Stimulated activated CD8-positive, alpha-beta memory T cell treated with anti-CD3 and anti-CD28 coated beads, Interleukin-2, amount 100 ng/mL, for 1 hour (primary cell): ENCODE data around the gene ZDHHC11B.
"Not testable (repeated sequence)": the region's sequence is repeated elsewhere in the genome, so short reads cannot be mapped to it uniquely, and the experiment has no call there.

ENCODE experiments used
- DNase-seq, 2 donors: peaks; one replicate each; pipeline ENCODE4 v3.0.0-alpha.2; 2020; ENCODE audit warnings: low read depth in 2 of 2

ZDHHC11B gene

DNA sequence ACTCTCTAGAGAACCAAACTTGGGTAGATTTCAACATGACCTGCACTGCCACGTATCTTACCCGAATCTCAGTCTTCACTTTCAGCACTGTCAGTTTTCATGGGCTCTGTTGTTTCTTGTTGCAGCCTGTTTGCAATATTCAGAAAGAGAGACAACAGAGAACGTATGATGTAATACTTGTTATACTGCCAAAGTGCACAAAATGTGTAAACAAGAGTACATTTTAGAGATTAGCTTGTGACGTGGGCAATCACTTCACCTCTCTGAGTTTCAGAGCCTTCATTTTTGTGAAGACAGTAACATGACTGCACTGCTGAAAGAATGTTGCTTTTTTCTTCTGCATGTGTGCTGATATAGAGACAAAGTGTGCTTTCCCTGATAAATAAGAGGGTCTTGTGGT is 67.8 kb downstream of the ZDHHC11B start:
- DNase-seq: not testable (repeated sequence)

DNA sequence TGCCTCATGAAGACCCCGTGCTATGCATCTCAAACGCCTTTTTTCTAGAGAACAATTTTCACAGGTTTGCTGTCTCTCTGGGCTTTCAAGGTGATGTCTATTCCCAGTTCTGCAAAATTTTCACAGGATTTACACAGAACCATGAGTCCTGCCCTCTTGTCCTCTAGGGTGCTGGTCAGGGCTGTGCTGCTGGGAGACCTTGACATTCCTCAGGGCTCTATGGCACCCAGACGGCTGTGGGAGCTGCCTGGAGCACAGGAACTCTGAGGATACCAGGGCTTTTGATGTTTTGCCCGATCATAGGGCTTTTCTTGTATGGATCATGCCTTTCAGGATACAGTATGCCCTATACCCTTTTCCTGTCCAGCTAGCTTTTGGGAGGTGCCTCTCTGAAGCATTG is 68.9 kb downstream of the ZDHHC11B start:
- not testable (repeated sequence) for DNase-seq

DNA sequence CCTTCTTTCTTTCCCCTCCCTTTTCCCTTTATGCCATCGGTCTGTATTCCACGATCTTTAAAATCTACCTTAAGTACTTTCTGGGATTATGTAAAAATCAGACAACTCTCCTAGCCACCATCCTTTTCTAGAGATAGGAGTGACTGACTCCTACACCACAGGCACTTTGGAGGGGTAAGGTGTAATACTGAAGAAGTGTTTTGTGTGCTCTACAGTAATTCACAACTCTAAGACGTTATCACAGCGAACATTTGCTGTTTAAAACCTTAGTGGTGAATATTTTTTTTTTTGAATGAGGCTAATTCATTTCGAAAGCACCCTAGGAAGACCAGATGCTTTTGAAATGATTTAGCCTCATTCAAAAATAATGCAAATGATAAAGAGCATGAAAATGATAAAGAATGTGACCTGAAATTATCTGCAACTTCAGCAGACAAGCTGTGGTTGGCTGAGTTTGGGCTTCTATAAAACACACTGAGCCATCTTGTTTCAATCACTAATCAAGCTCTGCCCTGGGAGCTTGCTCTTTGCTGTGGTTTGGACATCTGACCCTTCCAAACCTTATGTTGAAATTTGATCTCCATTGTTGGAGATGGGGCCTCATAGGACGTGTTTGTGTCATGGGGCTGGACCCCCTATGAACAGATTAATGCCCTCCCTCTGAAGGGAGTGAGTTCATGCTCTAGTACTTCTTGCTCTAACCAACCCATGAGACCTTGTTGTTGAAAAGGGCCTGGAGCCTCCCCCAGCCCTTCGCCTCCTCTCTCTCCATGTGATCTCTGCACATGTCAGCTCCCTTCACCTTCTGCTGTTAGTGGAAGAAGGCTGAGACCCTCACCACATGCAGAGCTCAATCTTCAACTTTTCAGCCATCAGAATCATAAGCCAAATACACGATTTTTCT is 70.1 kb downstream of the ZDHHC11B start:
- DNase-seq: not testable (repeated sequence)

DNA sequence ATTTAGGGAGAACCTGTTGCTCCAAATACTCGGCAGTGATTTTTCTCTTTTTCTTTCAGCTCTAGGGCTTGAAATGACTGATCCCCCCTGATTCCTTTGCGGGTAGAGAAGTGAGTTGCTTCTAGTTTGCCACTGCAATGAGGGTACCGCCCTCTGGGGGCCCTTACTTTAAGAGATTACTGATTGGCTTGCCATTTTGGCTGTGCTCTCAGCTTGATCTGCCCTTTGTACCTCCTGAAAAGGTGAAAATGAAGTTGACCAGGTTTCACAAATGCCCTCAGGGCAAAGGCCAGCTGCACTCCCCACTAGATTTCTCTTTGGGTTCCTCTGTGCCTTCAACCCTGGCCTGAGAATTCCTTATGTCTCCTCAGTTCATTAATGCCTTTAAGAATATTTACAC is 70.8 kb downstream of the ZDHHC11B start:
- not testable (repeated sequence) for DNase-seq

DNA sequence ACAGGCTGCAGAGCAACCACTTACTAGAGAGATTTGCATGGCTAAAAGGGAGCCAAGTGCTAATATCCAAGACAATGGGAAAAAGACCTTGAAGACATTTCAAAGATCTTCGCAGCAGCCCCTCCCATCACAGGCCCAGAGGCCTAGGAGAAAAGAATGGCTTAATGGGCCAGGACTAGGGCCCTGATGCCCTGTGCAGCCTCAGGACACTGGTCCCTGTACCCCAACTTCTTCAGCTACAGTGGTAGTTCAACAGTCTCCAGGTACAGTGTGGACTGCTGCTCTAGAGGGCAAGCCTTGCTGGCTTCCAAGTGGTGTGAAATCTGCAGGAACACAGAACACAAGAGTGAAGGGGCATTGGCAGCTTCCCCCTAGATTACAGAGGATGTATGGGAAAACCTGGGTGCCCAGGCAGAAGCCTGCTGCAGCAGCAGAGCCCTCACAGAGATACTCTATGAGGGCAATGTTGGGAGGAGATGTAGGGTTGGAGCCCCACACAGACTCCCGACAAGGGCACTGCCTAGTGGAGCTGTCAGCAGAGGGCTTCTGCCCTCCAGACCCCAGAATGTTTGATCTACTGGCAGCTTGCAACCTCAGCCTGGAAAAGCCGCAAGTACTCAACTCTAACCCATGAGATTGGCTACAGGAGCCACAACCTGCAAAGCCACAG is 75.5 kb downstream of the ZDHHC11B start:
- not testable (repeated sequence) for DNase-seq

DNA sequence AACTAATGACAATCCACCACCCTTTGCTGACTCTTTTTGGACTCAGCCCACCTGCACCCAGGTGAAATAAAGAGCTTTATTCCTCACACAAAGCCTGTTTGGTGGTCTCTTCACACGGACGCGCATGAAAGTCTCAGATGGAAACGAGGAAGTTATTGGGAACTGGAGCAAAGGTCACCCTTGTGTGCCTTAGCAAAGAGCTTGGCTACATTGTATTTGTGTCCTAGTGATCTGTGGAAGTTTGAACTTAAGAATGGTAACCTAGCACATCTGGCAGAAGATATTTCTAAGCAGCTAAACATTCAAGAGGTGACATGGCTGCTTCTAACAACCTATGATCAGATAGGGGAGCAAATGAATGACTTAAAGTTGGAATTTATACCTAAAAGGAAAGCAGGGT is 76.2 kb downstream of the ZDHHC11B start:
- DNase-seq: not testable (repeated sequence)

DNA sequence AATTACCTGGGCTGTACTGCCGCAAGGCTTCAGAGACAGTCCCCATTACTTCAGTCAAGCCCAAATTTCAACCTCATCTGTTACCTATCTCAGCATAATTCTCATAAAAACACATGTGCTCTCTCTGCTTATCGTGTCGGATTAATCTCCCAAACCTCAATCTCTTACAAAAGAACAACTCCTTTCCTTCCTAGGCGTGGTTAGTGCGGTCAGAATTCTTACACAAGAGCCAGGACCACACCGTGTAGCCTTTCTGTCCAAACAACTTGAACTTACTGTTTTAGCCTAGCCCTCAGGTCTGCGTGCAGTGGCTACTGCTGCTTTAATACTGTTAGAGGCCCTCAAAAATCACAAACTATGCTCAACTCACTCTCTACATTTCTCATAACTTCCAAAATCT is 78.4 kb downstream of the ZDHHC11B start:
- not testable (repeated sequence) for DNase-seq

DNA sequence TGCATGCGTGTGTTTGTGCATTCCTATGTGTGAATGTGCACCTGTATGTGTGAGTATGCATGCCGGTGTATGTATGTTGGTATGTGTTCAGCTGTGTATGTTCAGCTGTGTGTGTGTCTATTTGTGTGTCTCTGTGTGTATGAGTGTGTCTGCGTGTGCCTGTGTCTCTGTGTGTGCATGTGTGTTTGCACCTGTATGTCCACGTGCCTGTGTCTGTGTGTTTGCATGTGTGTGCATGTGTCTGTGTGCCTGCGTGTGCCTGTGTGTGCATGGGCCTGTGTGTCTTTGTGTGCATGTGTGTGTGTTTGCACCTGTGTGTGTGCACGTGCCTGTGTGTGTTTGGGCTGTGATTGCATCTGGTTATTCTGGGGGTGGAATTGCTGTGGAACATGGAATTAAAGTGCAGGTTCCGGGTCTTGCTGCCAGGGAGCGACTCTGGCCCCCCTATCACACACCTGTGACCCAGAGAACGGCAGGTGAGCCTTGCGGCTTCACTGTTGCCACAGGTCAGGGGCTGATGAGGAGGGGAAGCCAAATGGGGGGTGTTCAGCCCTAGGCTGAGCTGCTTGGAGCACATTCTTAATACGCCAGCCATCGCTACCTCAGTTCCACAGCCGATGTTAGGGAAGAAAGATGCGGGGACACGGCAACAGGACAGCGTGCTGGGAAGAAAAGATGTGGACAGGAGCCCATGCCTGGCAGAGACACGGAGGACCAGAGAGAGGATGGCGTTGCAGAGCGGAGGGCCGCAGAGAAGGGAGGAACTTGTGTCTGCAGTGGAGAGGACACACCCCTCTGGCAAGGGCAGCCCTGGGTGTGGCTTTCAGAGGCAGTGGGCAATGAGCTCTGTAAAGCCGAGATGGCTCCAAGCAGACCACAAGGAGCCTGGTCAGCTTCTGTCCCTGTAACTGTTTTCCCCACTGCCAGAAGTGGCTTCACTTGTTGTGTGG is 87.5 kb downstream of the ZDHHC11B start:
- not testable (repeated sequence) for DNase-seq

DNA sequence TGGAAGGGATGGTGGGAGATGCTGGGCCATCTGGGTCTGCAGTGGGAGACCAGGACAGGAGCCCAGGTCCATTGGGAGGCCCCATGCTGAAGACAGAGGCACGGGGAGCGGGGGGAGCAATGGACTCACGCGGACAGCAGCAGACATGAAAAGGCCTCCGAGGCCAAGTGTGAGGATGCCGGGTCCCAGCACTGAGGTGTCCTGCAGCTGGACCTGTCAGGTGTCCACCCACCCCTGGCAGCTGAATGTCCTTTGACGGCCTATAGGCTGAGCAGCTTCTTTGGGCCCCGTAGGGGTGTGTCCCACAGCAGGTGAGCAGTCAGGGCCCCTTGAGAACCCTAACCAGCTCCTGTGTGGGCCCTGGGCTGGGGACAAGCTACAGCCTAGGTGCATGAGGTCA is 88.3 kb downstream of the ZDHHC11B start:
- DNase-seq: not testable (repeated sequence)

DNA sequence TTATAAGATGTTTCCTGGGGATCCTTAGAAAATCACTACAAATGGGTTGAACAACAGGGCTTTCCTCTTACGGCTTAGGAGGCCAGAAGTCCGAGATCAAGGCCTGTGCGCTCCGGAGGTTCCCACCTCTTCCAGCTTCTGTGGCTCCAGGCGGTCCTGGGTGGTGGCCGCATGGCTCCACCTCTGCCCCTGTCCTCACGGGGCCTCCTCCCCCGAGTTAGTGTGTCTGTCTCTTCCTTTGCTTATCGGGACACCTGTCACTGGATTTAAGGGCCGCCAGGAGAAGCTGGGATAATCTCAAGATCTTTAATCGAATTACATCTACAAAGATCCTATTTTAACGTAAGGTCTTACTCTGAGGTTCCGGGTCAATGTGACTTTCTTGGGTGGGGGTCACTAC is 89.1 kb downstream of the ZDHHC11B start:
- not testable (repeated sequence) for DNase-seq

DNA sequence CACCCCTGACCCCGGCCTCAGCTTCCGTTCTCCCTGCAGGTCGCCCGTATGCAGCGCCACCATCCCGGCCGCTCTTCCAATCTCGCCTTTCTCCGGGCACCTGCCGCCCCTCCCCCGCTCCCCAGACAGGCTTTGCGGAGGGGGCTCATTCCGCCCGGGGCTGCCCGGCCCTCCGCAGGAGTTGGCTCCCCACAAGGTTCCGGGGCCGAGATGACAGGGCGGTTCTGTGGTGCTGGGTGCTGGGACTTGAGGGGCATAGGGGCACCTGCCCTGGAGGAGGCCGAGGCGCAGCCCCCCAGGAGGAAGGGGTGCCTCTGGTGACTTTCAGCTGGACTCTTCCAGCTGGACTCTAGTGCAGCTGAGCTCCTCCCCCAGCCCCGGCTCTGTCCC is 90.5 kb downstream of the ZDHHC11B start:
- not testable (repeated sequence) for DNase-seq

DNA sequence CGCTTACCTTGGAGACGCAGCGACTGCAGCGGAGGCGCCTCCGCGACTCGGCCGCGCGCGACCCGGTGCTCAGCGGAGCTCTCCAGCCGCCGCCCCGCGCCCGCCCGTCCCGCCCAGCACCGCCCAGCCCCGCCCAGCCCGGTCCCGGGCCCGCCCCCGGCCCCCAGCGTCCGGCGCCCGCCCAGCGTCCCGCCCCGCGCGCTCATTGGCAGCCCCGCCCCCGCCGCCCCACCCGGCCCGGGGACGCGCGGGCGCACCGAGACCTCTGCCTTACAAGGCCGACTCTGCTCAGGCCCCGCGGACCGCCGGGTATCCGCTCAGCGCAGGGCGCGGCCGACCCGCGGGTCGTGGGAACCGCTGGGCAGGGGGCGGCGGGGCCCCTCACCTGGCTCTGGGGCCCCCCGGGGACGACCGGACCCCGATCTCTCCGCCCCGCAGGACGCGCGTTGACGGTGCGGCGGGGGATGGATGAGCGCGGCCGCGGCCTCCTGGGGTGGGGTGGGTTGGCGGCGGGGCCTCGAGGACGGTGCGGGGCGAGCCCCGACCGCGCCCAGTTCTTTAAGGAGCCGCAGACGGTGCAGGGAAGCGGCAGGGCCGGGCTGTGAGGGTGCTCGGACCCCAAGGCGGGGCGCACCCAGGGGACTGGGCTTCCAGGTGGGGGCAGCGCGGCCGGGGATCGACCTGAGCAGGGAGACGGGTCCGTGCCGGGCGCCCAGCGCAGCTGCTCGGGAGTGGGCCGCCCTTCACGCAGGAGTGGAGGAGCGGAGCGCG is 91.1 kb downstream of the ZDHHC11B start, which contains the start of gene TPPP:
Gene TPPP (minus strand): TSS at position 82 of the 771 bp plus-strand sequence. CDS start 15,292 bp downstream, outside the sequence.
- peak; percentile 58 to 69 for DNase-seq

DNA sequence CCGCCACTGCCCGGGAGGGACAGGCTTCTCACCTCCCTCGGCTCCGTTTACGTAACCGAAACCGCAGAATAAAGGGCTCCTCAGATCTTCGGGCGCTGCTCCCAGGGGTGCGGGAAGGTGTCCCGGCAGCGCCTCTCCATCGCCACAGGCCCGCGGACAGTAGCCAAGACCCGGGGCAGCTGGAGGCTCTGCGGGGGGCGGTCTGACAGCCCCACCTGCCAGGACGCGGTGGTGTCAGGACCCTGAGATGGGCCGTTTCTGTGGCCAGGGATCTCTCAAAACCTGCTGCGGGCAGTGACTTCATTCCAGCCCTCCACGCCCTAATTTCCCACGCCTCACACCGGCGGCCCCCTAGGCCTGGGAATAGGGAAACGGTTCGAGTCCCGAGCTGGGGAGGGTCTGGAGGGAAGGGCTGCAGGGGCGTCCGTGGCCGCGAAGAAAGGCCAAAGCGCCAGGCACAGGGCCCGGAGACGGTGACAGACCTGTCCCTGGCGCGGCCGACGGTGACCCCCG is 91.9 kb downstream of the ZDHHC11B start:
- DNase-seq: not testable (repeated sequence)

DNA sequence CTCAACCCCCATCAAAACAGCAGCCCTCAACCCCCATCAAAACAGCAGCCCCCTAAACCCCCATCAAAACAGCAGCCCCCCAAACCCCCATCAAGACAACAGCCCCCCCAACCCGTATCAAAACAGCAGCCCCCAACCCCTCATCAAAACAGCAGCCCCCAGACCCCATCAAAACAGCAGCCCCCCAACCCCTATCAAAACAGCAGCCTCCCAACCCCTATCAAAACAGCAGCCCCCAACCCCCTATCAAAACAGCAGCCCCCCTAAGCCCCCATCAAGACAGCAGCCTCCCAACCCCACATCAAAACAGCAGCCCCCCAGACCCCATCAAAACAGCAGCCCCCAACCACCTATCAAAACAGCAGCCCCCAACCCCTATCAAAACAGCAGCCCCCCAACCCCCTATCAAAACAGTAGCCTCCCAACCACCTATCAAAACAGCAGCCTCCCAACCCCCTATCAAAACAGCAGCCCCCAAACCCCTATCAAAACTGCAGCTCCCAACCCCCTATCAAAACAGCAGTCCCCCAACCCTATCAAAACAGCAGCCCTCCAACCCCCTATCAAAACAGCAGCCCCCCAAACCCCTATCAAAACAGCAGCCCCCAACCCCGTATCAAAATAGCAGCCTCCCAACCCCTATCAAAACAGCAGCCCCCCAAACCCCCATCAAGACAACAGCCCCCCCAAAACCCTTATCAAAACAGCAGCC is 92.6 kb downstream of the ZDHHC11B start:
- DNase-seq: no peak

DNA sequence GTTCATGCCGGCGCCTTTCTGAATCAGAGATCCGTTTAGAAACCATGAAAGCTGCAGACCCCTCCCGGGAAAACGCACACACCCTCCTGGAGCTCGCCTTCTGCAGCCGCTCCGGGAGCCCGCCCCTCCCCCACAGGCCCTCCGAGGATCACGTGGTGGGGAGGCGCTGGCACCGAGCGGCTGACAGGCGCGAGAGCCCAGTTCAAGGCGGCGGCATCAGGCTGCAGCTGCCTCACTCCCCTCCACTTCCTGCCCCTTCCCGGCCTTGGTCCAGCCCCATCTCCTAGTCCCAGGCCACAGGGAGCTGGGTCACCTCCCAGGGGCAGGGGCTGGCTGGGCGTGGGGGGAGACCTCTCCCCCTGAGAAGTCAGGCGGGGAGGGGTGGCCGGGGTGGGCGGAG is 93.5 kb downstream of the ZDHHC11B start:
- DNase-seq: not testable (repeated sequence)

DNA sequence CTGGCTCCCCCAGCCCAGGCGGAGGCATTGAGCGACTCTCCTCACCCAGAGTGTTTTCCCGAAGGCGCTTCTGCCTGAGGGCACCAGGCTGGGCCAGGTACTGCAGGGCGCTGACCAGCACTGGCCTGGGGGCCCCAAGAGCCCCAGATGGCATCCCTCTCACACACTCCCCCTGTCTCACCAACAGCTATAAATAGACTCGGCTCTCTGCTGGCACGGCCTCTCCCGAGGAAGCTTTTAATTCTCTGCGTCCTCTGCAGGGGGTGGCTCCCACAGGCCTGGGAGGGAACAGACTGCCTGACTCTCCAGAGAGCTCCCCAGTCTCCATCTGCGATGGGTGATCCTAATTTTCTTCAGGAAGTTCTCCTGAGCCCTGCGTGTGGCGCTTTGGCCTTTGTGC is 94.2 kb downstream of the ZDHHC11B start:
- DNase-seq: not testable (repeated sequence)

DNA sequence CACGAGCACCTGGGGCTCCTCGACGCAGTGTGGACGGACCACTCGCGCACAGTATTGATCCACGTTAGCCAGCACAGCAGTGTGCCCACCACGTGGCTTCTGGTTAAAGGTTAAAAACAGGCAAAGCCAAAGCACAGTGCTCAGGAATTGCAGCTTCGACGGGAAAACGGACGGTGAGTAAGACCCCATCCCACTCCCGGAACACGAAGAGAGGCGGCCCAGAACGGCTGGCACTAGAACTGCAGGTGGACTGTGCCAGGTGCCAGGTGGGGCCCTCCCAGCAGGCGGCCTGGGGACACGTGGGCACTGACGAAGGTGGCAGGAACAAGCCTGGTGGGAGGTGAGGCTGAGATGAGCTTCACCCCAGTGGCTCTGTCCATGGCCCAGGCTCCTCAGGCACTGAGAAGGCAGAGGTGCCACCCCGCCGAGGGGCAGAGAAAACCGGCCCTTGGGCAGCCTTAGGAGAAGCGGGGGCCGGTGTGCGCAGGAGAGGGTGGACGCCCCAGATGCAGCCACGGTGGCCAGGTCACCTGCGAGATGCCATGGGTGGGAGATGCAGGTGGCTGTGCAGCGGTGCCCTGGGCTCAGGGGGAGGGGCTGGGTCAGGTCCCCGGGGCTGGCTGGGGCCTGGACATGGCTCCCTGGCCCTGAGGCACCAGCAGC is 96.0 kb downstream of the ZDHHC11B start:
- not testable (repeated sequence) for DNase-seq

DNA sequence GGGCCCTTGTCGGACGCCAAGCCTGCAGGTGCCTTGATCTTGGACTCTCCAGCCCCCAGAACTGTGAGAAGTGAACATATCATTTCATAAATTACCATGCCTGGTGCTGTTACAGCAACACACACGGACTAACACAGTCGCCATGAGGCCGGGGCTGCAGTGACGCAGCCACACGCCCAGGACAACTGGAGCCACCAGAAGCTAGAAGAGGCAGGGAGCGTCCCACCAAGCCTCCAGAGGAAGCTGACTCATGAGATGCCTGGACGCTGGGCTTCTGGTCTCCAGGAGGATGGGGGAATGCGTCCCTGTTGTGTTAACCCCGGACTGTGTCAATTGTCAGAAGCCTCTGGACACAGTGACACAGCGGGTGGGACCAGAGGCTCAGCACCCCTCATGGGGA is 97.6 kb downstream of the ZDHHC11B start:
- not testable (repeated sequence) for DNase-seq

DNA sequence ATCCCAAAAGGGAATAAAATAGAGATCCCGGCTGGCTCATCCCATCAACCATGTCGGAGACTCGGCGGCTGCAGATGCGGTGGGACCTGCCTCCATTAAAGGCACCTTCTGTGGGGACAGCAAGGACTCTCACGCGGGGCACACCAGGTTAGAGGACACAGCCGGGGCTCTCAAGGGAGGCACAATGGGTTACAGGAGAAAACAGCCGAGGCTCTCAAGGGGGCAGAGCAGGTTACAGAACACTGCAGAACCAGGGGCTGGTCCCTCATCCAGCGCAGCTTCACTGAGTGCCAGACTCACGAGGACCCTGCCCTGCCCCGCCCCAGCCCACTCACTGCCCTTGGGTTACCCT is 98.4 kb downstream of the ZDHHC11B start:
- DNase-seq: not testable (repeated sequence)
